Smooth muscle cell of the brain vasculature (primary cell): Measurements from ENCODE around the gene AQP5.

Experiments
- DNase-seq: peaks from one replicate; pipeline ENCODE4 v3.0.0-alpha.2; 2012; ENCODE audit warnings: low read depth, low spot score

AQP5 gene

DNA sequence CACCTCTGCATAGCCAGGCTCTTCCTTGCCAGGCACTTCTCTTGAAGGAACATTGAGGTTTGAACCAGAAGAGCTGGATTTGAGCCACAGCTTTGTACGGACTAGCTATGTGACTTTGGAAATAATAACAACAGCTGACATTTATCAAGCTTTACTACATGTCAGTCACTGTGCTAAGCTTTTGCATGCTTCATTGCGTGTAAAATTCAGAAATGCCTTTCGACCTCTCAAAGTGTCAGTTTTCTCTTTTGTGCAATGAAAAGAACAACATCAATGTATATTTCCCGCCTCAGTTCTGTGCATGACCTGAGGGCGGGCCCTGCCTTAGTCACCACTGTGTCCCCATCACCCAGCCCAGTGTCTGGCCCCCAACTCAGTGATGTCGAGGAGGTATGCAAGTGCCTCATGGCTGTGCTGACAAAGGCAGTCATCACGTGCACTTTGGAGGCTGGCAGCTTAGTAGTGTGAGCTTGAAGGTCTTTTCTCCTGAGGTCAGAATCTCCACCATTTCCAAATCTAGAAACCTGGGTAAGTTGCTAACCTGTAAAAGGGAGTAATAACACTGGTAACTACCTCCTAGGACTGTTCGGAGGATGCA is 29.0 kb upstream of the AQP5 start:
- no peak for DNase-seq

DNA sequence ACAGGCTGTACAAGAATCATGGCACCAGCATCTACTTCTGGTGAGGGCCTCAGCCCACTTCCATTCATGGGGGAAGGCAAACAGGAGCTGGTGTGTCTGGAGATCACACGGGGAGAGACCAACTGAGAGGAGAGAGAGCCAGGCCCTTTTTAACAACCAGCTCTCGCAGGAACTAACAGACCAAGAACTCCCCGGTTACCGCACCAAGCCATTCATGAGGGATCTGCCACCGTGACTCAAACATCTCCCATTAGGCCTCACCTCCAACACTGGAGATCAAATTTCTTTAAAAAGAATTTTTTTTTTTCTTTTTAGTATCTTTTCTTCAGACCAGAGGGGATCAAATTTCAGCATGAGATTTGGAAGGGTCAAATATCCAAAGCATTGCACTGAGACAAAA is 27.9 kb upstream of the AQP5 start:
- no peak for DNase-seq

DNA sequence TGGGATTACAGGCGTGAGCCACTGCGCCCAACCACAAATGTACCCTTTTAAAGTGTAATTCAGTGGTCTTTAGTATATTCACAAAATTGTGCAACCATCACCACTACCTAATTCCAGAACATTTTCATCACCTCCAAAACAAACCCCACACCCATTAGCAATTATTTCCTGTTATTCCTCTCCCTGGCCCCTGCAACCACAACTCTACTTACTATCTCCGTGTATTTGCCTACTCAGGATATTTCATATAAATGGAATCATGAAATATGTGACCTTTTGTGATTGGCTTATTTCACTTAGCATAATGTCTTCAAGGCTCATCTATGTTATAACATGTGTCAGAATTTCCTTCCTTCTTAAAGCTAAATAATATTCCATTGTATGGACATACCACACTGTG is 27.2 kb upstream of the AQP5 start:
- no peak for DNase-seq

DNA sequence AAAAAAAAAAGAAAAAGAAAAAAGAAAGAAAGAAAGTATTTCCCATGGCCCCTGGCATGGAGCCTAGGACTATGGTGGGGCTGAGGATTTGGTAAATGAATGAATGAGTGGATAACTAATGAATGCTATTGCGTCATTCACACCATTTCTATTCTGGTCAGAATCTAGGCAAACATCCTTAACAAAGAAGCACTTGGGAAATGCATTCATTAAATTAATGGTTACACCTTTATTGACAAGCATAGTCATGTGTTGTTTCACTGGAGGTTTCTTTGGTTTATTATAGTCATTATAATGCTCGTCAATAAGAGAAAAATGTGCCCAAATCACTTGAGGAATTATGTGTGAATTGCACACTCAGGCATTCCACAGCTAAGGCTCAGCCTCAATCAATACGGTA is 24.7 kb upstream of the AQP5 start:
- no peak for DNase-seq

DNA sequence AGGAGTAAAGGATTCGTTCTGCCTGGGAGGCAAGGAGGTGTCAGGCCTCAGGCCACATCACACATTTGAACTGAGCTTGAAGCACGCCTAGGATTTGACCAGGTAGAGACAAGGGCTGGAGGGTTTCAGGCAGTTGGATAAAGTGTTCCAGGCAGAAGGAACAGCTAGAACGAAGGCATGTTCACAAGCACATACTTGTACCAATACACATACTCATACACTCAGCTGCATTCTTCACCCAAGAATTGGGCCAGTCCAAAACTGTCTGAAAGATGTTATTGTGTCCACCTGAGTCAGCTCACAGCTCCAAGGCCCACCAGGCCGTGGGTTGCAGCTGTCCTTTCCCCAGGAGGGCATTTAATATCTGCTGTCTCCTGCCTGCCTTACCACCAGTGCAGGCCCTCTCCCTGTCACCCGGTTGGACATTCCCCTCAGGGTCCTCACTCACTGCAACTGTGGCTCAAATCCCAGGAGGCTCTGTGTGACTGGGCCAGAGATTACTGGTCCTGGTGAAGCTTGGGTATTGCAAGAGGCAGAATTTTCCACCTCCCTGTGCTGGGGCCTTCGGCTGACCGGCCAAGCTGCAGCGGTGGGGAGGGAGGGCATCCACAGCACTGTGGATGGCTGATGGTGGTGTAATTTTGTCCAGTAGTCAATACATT is 23.9 kb upstream of the AQP5 start:
- DNase-seq: no peak

DNA sequence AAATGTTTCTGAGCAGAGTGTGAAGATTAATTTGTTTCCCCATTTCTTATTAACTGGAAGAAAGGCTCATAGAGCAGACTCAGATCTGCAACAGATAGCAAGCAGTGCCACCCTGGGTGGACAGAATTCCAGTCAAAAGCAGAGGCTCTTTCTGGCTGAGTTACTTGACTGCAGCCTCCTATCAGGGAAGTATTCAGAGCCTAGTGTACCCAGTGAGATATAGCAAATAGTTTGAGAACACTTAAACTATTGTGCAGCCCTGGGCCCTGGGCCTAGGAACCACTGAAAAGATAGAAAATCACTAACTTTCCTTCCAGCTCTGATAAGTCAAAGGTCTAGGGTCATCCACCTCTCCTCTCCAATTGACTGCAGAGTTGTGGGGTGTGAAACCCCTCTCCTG is 22.4 kb upstream of the AQP5 start:
- no peak for DNase-seq

DNA sequence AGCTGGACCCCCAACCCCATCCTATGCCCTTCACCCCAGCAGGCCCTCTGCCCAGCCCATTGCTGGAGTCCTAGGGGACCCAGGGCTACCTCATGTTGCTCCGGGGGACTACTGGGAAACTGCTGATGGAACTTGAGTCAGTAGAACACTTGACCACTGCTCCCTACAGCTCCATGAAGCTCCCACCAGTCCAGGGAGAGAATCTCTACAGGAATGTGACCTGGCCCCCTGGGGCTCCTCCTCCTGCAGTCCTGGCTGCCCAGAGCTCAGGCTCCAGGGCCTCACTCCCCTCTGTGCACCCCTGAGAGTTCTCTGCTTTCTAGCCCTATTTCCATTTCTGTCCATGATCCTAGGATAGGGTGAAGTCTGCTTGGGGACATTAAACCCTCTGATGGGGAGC is 22.0 kb upstream of the AQP5 start:
- no peak for DNase-seq

DNA sequence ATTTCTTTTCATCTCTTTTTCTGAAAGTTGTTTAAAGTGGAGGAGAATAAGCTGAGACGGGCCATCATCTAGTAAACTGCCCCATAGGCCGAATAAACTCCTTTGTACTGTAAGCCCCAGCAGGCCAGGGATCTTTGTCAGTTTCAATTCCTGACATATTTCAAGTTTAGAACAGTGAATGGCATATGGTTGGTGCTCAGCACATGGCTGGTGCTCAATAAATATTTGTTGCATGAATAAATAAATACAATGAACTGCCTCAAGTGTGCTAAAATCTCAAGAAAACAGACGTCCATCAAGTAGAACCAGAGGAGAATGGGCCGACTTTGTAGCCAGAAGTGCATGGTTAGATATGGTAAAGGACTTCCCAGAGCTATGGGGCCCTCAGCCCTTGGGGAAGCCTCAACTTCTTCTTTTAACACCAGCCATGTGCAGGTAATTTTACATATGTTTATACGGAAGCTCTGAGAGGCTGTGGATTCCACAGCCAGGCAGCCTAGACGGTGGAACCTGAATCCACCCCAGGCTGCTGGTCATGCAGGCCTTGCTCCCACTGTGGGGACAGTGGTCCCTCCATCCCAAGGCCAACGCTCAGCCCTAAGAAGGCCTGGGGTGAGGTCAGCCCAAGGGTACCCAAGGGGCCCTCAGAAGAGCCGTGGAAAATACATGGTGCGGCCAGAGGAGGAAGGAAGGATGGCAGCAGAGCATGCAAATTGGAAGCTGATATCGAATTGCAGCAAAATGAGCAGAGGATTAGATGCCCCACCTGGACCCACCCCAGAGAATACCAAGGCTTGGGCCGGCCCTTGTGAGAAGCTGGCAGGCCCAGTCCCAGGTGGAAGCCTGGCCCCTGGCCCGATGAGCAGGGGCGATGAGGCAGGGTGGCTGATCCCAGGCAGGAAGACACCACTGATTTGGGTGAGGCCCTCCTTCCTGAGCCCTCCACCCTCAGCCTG is 19.8 kb upstream of the AQP5 start:
- no peak for DNase-seq

DNA sequence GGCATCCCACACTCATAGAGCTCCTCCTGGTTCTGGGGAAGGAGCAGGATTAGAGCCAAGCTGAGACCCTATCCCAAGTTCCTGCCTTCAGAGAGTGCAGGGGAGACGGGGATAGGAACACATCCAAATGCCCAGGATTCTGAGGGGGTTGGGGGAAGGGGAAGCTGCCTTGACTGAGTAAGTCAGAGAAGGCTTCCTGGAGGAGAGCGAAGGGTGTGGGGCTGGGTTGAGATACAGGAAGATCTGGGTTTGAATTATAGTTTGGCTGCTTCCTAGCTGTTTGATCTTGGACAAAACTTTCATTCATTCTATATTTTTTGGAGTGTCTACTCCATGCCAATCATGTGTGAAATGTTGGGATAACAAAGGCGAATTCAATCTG is 19.2 kb upstream of the AQP5 start:
- DNase-seq: no peak

DNA sequence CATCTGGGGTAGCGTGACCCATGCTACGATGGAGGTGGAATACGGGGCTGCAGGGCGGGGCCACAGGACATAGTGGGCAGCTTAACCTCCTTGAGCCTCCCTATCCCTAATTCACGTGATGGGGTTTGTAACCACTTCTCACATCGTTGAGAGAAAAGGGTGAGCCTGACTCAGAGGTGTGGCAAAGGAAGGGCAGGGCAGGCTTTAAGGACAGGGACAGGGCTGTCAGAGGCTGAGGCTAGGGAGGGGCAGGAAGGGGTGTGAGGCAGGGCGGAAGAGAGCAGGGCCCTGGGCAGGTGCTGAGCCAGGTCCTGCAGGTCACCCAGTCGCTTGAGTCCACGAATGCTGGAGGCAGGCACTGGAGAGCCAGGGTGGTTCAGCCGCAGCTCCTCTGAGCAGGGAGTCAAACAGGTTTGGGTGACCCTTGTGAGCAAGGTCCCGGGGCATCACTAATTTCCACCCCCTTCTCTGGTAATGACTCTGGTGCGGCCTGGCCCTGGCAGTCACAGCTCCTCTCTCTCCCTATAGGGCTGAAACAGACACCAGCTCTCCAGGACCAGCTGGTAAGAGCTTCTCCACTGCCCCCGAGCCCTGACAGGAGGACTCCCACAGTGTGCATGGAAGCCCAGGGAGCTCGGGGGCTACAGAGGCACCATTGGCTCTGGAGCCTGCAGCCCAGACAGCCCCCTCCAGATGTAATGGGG is 18.6 kb upstream of the AQP5 start:
- DNase-seq: no peak

DNA sequence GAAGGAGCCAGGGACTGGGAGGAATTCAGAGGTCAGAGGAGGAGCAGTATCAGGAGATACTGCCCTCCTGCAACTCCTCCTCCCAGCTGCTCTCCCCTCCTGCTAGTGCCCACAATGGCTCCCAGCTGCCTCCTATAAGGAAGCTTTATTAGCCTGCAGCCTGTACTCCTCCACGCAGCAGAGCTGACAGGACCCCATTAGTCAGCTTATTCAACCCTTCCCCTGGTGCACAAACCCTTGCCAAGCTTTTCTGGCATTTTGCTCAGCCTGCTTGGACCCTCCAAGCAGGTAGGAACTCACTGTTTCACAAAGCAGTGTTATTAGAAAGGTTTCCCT is 18.1 kb upstream of the AQP5 start:
- DNase-seq: no peak

DNA sequence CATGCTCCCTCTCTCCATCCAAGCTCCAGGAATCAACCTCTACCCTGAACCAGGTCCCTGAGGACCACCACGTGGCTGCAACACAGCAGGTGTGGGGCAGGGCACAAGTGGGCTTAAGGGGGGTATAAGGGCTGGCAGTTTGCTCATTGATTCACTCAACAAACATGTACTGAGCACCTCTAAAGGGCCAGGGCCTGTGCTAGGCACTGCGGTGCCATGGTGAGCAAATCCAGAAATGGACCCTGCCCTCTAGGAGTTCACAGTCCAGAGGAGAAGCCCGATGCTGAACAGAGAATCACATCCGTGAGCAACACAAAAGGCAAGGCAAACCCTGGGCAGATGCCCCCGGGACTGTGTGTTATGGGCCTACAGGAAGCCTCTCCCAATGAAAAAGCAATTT is 17.6 kb upstream of the AQP5 start:
- no peak for DNase-seq

DNA sequence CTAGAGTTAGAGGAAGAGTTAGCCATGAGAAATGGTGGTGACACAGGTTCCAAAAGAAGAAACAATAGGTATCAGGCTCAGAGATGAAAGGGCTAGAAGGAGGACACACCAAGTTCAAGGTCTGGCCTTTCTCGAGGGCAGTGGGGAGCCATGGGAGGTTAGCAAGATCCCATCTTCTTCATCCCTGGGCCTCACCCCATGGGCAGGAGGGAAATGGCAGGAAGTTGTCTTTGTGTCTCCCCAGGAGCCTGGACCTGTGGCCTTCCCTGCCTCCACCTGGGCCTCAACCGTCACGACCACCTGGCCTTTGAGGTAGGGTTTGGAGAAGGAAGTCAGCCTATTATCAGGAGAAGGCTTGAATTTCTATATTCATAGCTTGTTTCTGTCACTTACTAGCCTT is 17.0 kb upstream of the AQP5 start:
- no peak for DNase-seq

DNA sequence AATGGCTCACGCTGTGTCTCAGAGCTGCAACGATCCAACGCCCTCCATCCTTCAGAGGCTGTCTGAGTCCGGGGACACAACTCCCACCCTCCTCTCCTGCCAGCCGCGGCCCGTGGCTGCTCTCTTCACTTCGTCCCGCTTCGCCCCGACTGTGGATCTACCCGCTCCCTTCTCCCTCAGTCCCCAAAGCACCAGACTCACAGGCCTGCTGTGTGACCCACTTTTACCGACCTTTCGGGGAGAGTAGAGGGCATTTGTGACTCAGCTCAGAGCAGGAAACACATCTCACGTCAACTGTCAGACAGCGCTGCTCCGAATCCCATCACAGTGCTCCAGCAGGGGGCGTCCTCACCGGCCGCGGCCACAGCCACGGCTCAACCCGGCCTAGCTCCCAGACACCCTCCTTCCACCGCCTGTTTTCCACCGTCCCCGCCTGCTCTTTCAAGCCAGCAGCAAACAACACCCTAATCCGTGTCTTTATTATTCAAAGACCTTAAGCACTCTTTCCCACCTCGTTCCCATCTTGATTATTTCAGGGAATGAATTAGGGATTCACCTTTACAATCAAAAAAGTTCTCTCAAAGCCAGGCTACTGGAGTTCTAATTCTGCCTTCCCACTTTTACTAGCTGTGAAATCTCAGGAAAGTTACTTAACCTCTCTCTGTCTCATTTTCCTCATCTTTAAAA is 16.1 kb upstream of the AQP5 start:
- peak; percentile 37 for DNase-seq

DNA sequence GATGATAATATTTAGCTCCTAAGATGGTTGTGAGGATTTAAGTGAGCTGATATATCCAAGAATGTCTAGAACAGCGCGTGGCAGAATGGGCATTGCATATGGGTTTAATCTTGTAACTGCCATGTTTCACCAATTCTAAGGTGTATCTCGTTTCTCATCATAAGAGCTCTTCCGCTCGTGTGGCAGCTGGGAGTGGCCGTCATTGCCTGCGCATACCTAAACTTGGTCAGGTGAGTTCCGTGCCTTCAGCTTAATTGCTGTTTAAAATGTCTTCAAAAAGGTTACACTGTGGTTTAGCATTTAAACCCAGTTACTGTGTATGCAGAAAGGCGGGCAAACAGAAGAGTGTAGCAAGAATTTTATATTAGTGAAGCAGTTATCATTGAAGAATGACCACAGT is 15.6 kb upstream of the AQP5 start:
- no peak for DNase-seq

DNA sequence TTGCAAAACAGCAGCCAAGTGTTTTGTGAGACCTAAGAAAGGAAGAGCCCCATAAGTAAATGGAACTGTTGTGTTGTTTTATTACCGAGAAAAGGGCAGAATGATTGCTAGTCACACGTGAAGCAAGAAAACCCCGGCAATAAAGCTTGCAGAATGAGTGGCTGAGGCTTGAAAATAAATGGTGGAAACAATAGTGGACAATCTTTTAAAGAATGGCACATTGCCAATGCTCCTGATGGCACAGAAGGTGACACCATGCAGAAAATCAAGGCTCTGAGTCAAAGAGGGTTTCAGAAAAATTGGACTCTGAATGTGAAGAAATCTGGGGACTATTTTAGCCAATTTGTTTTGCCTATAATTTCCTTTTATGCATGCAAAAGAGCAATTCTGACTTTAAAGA is 15.2 kb upstream of the AQP5 start:
- no peak for DNase-seq

DNA sequence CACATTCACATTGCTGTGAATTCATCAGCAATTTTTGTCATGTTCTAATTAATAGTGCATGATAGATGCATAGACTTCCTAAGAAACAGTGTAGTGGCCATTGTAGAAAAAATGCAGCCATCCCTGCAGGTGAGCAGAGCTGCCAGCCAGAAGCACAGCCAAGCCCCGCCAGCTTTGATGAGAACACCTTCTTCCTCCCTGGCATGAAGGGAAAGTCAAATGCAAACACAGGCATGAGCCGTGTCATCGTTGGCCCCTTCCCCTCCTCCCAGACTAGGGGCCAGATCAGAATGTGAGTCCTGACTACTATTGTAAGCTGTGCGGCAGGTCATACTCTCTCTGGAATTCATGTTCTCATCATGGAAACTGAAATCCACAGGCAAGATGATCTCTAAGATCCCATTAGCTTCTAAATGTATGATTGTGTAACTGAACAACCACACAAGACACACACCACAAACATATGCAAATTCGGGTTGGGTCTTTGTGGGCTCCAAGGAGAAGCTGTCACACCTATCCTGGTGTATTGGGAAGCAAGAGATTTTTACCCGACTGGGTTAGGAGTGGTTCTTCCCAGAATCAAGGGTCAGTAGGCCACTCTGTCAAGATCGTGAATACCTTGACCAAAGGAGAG is 14.0 kb upstream of the AQP5 start:
- DNase-seq: no peak

DNA sequence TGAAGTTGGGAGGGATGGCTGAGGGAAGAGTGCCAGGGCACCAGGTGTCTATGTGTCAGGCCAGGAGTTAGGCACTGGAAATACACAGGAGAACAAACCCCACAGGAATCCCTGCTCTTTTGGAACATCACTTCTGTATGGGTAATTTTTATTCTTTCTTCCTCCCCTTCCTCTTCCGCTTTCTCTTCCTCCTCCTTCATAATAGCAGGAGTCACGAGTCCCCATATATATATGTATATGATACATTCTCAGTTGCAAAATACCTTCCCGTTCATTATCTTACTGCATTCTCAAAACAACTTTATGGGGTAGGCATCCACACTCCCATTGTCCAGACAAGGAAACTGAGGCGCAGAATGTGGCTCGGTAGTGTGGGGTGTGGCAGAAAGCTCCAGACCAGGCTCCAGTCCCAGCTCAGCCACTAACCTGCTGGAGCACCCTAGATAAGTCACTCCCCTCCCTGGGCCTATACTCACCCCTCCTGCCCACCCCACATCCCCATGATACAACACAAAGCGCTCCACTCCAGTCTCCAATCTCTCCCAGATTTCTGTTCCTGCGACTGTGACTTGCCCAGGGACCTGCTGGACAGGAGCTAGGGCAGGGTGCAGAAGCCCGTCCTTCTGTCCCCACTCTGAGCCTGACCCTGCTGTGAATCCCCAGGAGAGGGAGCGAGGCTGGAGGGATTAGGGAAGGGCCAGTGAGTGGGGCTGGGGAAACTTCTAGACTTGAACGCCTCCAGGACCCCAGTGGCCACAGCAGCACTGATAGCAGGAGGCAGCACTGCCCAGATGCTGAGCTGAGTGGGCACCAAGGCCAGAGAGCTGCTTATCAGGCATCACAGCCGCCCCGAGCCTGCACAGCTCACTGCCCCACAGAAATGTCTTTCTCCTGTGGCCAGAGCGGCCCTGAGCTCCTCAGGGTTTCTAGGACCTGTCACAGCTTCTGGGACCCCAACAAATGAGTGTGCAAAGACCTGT is 12.5 kb upstream of the AQP5 start:
- DNase-seq: no peak

DNA sequence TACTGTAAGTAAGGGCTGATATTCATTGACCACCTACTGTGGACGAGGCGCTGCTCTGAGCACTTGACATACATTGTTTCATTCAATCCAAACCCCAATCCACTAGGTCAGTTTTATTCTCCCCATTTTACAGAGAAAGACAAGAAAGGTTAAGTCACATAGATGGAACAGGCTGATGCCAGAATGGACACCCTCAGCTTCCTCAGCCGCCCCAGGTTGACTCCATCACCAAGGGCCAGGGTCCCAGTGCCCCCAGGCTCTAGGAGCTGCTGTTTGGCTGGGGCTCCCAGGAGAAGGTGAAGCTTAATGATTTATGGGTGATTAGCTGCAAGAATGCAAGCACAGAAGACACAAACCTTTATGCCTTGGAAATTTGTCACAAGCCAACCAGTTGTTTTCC is 11.8 kb upstream of the AQP5 start:
- DNase-seq: no peak
